ENCODE measurements around the gene POLK. TPM values are rescaled to one million over a fixed set of nuclear protein-coding genes. Genes with fewer than 3 reads are reported as not detected.

POLK gene
- total and polyA plus RNA-seq, 4 donors, result 3.7 to 20.6 (median 9.8) TPM

GRCh38 chr5:75601567-75601966 is 89.9 kb downstream of the POLK start:
- WGBS, result 95% methylated on average over 1 of the region's 1 CpG
- Histone ChIP-seq H3K9ac (ENCODE audit: low read depth in 1 of 2, low read length in 2 of 2) (no peak overlapping the region), H3K4me1 (ENCODE audit: control insufficient read depth in 4 of 4, insufficient read depth in 4 of 4, low read length in 3 of 4) (no peaks in the 10 kb centered on the region), H3K9me3 (ENCODE audit: control insufficient read depth in 4 of 4, low read length in 3 of 4) (no peaks in the 10 kb centered on the region), H3K27me3 (ENCODE audit: control insufficient read depth in 4 of 4, insufficient read depth in 4 of 4, low read length in 3 of 4) (no peaks in the 10 kb centered on the region), H3K4me3 (ENCODE audit: low read depth in 1 of 3, low read length in 3 of 3) (no peak overlapping the region), H3K36me3 (ENCODE audit: control insufficient read depth in 4 of 4, insufficient read depth in 3 of 4, low read depth in 1 of 4, low read length in 3 of 4) (peaks cover 0 to 10% (median 4%) of the 10 kb centered on the region in 4 donors), H3K27ac (ENCODE audit: low read depth in 1 of 2, low read length in 2 of 2) (no peak overlapping the region)
- TF ChIP-seq CTCF (IDR thresholded peaks at IDR 0.05; ENCODE audit: low read depth, low read length, missing input control) (no peak), EGR1 (IDR thresholded peaks at IDR 0.05; ENCODE audit: low read depth in 2 of 2) (no peak), FOXA1 (IDR thresholded peaks at IDR 0.05) (no peak), HNF4G (IDR thresholded peaks at IDR 0.05) (no peak), REST (IDR thresholded peaks at IDR 0.05) (no peak), MAX (IDR thresholded peaks at IDR 0.05) (no peak), ZBTB33 (IDR thresholded peaks at IDR 0.05) (no peak), FOXA2 (IDR thresholded peaks at IDR 0.05) (no peak), RXRA (IDR thresholded peaks at IDR 0.05) (no peak)
- no peak for DNase-seq (ENCODE audit: low spot score)

GRCh38 chr5:75601996-75602395 is 90.3 kb downstream of the POLK start:
- Histone ChIP-seq H3K9me3 (ENCODE audit: control insufficient read depth in 4 of 4, low read length in 3 of 4) (no peaks in the 10 kb centered on the region), H3K27ac (ENCODE audit: low read depth in 1 of 2, low read length in 2 of 2) (no peak overlapping the region), H3K4me1 (ENCODE audit: control insufficient read depth in 4 of 4, insufficient read depth in 4 of 4, low read length in 3 of 4) (no peaks in the 10 kb centered on the region), H3K9ac (ENCODE audit: low read depth in 1 of 2, low read length in 2 of 2) (no peak overlapping the region), H3K4me3 (ENCODE audit: low read depth in 1 of 3, low read length in 3 of 3) (no peak overlapping the region), H3K27me3 (ENCODE audit: control insufficient read depth in 4 of 4, insufficient read depth in 4 of 4, low read length in 3 of 4) (no peaks in the 10 kb centered on the region), H3K36me3 (ENCODE audit: control insufficient read depth in 4 of 4, insufficient read depth in 3 of 4, low read depth in 1 of 4, low read length in 3 of 4) (peaks cover 0 to 8% (median 4%) of the 10 kb centered on the region in 4 donors)
- DNase-seq (ENCODE audit: low spot score), result no peak
- WGBS, result 97% methylated on average over 3 of the region's 3 CpGs
- TF ChIP-seq CTCF (IDR thresholded peaks at IDR 0.05; ENCODE audit: low read depth, low read length, missing input control), result no peak
- no peak for TF ChIP-seq HNF4G (IDR thresholded peaks at IDR 0.05)
- TF ChIP-seq HNF4A (conservative IDR thresholded peaks at IDR 0.05), result no peak
- TF ChIP-seq EGR1 (IDR thresholded peaks at IDR 0.05; ENCODE audit: low read depth in 2 of 2), result no peak
- TF ChIP-seq ATF3 (IDR thresholded peaks at IDR 0.05), result no peak
- no peak for TF ChIP-seq TAF1 (conservative IDR thresholded peaks at IDR 0.05)
- no peak for TF ChIP-seq MAX (IDR thresholded peaks at IDR 0.05)
- no peak for TF ChIP-seq YY1 (IDR thresholded peaks at IDR 0.05)
- TF ChIP-seq REST (IDR thresholded peaks at IDR 0.05), result no peak
- TF ChIP-seq FOXA1 (IDR thresholded peaks at IDR 0.05), result no peak
- TF ChIP-seq ZBTB33 (IDR thresholded peaks at IDR 0.05), result no peak
- TF ChIP-seq SP1 (IDR thresholded peaks at IDR 0.05), result no peak
